Hippocampal formation (tissue), 2 donors: ENCODE results near the gene DBN1.
A peak's percentile ranks its signal among the peaks of the same experiment; 100 is the strongest.

ENCODE experiments used
- DNase-seq, 2 donors: peaks; one replicate each; lab custom pipeline; 2025; lab: John Stamatoyannopoulos, UW

DBN1 gene

GRCh38 chr5:177504086-177505056 lies 30.9 kb upstream of the DBN1 start:
- DNase-seq: no peak

- DNase-seq: no peak
Measured at GRCh38 chr5:177503351-177504085, 30.1 kb upstream of the DBN1 start.

GRCh38 chr5:177502886-177503285 lies 29.5 kb upstream of the DBN1 start:
- DNase-seq: no peak

- DNase-seq: no peak
Measured at GRCh38 chr5:177501874-177502678, 28.6 kb upstream of the DBN1 start.

GRCh38 chr5:177500685-177501522 lies 27.5 kb upstream of the DBN1 start:
- peak; percentile 78 for DNase-seq

GRCh38 chr5:177499842-177500241 lies 26.4 kb upstream of the DBN1 start:
- no peak for DNase-seq

- DNase-seq: no peak
Measured at GRCh38 chr5:177498013-177498787, 24.8 kb upstream of the DBN1 start.

GRCh38 chr5:177497292-177498012 lies 24.0 kb upstream of the DBN1 start, which contains the start of gene PDLIM7:
Gene PDLIM7 (minus strand): TSS chr5:177497604. CDS start chr5:177496512, 1,092 bp downstream.
- DNase-seq: peak; percentile 74 to 80

GRCh38 chr5:177496727-177497291 lies 23.4 kb upstream of the DBN1 start:
- DNase-seq: no peak

GRCh38 chr5:177496070-177496726 lies 22.8 kb upstream of the DBN1 start:
- DNase-seq: no peak

- no peak for DNase-seq
Measured at GRCh38 chr5:177495243-177496060, 22.0 kb upstream of the DBN1 start.

GRCh38 chr5:177494346-177495195 lies 21.1 kb upstream of the DBN1 start:
- DNase-seq: no peak

GRCh38 chr5:177493795-177494345 lies 20.4 kb upstream of the DBN1 start:
- DNase-seq: no peak

- DNase-seq: no peak
Measured at GRCh38 chr5:177492841-177493240, 19.4 kb upstream of the DBN1 start.

- no peak for DNase-seq
Measured at GRCh38 chr5:177491983-177492746, 18.7 kb upstream of the DBN1 start.
